ENCODE measurements around the gene SLC24A3.

The SLC24A3 gene

DNA sequence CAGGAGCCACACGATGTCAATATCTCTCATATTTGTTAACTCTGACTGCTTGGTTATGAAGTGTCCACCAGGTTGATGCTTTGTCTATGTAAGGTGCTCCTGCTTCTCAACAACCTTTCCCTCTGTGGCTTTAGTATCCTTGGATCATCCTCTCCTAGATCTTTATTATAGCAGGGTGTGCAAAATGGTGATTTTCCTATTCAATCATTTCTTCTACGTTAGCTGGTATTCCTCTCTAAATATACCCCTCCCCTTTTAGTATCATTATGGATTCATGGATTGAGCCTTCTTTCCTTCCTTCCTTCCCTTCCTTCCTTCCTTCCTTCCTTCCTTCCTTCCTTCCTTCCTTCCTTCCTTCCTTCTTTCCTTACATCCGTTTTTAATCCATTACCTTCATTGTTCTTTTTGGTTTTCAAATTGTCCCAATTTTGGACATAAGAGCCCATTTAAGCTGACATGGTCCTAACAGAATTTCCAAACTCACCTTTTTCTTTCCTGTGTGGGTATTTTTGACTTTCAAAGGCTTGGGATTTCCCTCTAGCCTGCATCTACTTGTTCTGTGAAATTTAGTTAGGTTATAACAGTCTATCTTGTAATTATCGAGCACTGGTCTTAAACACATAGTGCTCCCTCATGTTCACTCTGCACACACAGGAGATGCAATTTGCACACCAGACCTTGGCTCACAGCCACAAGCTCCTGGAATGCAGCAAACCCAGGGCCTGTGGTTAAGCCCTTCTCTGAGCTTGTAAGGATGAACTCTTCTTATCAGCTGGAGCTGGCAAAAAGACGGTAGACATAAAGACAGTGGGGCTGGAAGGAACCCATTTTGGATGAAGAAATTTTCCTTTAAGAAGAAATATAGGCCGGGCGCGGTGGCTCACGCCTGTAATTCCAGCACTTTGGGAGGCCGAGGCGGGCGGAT lies 109.9 kb downstream of the SLC24A3 start:
- 85 to 100% methylated on average over 2 to 4 of the region's 12 CpGs for WGBS, 2 experiments (ENCODE audit: insufficient coverage in 2 of 2)
- H3K4me3 ChIP-seq (ENCODE audit: extremely low read depth, insufficient read depth, low read length, poor library complexity, severe bottlenecking), result no peak overlapping the region
- H3K4me1 ChIP-seq (ENCODE audit: control insufficient read depth, insufficient read depth, low read length, poor library complexity, severe bottlenecking), result no peaks in the 10 kb centered on the region
- H3K9me3 ChIP-seq (ENCODE audit: control insufficient read depth, low read length), result no peaks in the 10 kb centered on the region
- no peak overlapping the region for H3K27ac ChIP-seq (ENCODE audit: low read depth, low read length, severe bottlenecking)
- H3K36me3 ChIP-seq (ENCODE audit: control insufficient read depth, insufficient read depth, low read length), result no peaks in the 10 kb centered on the region

DNA sequence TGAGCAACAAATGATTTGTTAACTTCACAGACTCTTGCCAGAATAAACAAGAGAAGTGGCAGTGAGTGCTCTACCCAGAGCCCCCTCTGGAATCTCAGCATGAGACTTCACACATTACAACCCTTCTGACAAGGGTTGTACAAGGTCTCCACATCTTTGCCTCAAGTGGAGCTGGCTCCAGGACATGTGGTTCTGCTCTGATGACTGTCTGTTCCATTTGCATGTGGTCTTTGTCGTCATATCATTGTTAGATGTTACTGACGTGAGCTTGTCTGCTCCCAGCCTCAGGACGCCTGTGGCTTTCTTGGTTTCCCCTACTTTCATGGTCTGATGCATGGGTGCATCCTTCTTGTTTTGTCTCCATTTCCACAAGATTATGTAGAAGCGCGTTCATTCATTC lies 115.0 kb downstream of the SLC24A3 start:
- Histone ChIP-seq H3K9me3 (ENCODE audit: control insufficient read depth, low read length) (no peaks in the 10 kb centered on the region), H3K27ac (ENCODE audit: low read depth, low read length, severe bottlenecking) (no peak overlapping the region), H3K36me3 (ENCODE audit: control insufficient read depth, insufficient read depth, low read length) (no peaks in the 10 kb centered on the region), H3K4me3 (ENCODE audit: extremely low read depth, insufficient read depth, low read length, poor library complexity, severe bottlenecking) (no peak overlapping the region), H3K4me1 (ENCODE audit: control insufficient read depth, insufficient read depth, low read length, poor library complexity, severe bottlenecking) (peaks cover 3% of the 10 kb centered on the region)
- 85 to 91% methylated on average over 3 of the region's 5 CpGs for WGBS, 2 experiments (ENCODE audit: insufficient coverage in 2 of 2)

DNA sequence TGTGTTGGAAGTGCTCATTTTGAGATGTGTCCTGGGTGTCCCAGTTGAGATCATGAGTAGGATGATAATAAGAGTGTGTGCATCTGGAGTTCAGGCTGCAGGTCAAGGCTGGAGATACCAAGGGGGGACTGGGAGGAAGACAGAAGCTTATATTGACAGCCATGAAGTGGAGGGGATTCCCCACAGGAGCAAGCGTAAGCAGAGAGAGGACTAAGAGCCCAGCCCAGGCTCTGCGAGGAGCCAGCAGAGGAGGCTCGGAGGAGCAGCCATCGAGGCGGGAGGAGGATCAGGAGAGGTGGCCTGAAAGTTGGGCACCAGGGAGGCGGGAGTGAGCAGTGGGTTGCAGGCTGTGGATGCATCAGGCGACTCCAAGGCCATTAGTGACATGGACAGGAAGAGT lies 116.2 kb downstream of the SLC24A3 start:
- 86 to 95% methylated on average over 7 of the region's 7 CpGs for WGBS, 2 experiments (ENCODE audit: insufficient coverage in 2 of 2)
- H3K9me3 ChIP-seq (ENCODE audit: control insufficient read depth, low read length), result no peaks in the 10 kb centered on the region

DNA sequence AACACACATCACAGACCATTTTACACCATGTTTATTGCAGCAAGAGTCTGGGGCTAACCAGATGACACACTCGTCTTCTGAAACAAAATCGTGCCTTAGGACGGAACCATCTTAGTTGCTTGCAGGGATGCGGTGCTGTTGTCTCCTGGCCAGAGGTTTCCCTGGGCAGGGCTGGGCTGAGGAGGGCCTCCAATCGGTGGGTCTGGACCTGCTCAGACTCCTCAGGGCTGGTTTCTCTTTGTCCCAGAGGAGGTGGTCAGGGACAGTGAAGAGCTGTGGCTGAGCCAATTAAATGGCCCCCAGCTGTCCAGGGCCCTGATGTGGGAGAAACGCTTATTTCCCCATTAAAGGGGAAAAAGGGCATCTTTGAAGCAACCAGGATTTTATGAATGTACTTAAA lies 117.6 kb downstream of the SLC24A3 start:
- Histone ChIP-seq H3K4me1 (ENCODE audit: control insufficient read depth, insufficient read depth, low read length, poor library complexity, severe bottlenecking) (peaks cover 7% of the 10 kb centered on the region), H3K27ac (ENCODE audit: low read depth, low read length, severe bottlenecking) (no peak overlapping the region), H3K4me3 (ENCODE audit: extremely low read depth, insufficient read depth, low read length, poor library complexity, severe bottlenecking) (no peak overlapping the region), H3K9me3 (ENCODE audit: control insufficient read depth, low read length) (no peaks in the 10 kb centered on the region), H3K36me3 (ENCODE audit: control insufficient read depth, insufficient read depth, low read length) (no peaks in the 10 kb centered on the region)
- WGBS, 2 experiments (ENCODE audit: insufficient coverage in 2 of 2), result 96 to 97% methylated on average over 5 to 6 of the region's 6 CpGs

More for the DNA sequence above, 116.2 kb downstream of the SLC24A3 start:
- Histone ChIP-seq H3K27ac (ENCODE audit: low read depth, low read length, severe bottlenecking) (no peak overlapping the region), H3K4me3 (ENCODE audit: extremely low read depth, insufficient read depth, low read length, poor library complexity, severe bottlenecking) (no peak overlapping the region), H3K36me3 (ENCODE audit: control insufficient read depth, insufficient read depth, low read length) (no peaks in the 10 kb centered on the region), H3K4me1 (ENCODE audit: control insufficient read depth, insufficient read depth, low read length, poor library complexity, severe bottlenecking) (peaks cover 7% of the 10 kb centered on the region)

DNA sequence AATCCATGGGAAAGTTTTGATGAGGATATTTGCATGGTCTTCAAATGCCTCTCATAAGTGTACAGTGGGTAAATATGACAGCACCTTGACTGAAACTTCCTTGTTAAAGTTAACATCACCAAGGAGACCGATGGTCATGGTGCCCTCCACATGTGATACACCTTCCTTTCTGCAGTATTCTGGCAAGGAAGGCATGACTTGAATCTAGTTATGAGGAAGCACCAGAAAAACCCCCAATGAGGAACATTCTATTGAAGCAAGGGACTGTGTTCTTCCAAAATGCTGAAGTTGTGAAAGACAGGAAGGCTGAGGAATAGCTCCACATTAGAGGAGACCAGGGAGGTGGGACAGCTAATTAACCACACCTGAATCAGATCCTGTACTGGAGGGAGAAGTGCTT lies 118.3 kb downstream of the SLC24A3 start:
- Histone ChIP-seq H3K36me3 (ENCODE audit: control insufficient read depth, insufficient read depth, low read length) (no peaks in the 10 kb centered on the region), H3K9me3 (ENCODE audit: control insufficient read depth, low read length) (no peaks in the 10 kb centered on the region), H3K4me1 (ENCODE audit: control insufficient read depth, insufficient read depth, low read length, poor library complexity, severe bottlenecking) (peaks cover 7% of the 10 kb centered on the region), H3K4me3 (ENCODE audit: extremely low read depth, insufficient read depth, low read length, poor library complexity, severe bottlenecking) (no peak overlapping the region), H3K27ac (ENCODE audit: low read depth, low read length, severe bottlenecking) (no peak overlapping the region)
- WGBS, 2 experiments (ENCODE audit: insufficient coverage in 2 of 2), result 100% methylated on average over 1 of the region's 1 CpG; no CpG with 5 or more reads in 1 of the 2 experiments

DNA sequence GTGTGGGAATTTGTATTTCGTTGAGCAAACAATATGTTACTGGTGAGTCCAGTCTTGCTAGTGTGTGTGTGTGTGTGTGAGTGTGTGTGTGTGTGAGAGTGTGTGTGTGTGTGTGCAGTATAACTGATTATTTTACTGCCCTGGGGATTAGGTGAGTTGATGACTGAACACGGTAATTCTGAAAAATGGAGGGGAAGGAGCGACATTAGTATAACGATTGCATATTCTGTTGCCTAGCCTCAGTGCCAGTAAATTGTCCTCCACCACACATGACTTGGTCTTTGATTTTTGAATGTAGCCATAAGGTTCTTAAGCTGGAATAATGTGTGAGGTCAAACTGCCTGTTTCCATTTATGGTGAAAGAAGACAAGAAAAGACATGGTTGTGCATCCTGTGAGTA lies 121.1 kb downstream of the SLC24A3 start:
- H3K4me3 ChIP-seq (ENCODE audit: extremely low read depth, insufficient read depth, low read length, poor library complexity, severe bottlenecking), result no peak overlapping the region
- WGBS, 2 experiments (ENCODE audit: insufficient coverage in 2 of 2), result 78 to 96% methylated on average over 1 to 2 of the region's 4 CpGs

DNA sequence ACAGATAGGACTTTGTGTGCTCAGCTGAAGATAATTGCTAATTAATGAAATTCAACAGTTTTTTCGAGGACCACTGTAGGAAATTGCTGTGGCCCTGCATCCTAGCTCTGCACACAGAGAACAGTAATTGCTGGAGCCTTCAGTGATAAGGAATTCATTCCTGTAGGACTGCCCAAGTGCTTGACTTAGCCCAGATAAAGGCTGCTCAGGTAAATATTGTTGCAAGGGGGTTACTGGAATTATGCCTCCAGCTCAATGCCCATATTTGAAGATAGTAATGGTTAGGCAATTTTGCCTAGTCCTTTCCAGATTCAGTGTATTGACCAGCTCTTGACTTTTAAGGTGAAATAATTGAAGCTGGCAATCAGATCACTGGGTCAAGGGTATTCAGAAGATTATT lies 122.9 kb downstream of the SLC24A3 start:
- no peak overlapping the region for H3K27ac ChIP-seq (ENCODE audit: low read depth, low read length, severe bottlenecking)
- WGBS, 2 experiments (ENCODE audit: insufficient coverage in 2 of 2), result 90% methylated on average over 1 of the region's 1 CpG
- H3K36me3 ChIP-seq (ENCODE audit: control insufficient read depth, insufficient read depth, low read length), result no peaks in the 10 kb centered on the region
- H3K4me1 ChIP-seq (ENCODE audit: control insufficient read depth, insufficient read depth, low read length, poor library complexity, severe bottlenecking), result peaks cover 7% of the 10 kb centered on the region
- no peak overlapping the region for H3K4me3 ChIP-seq (ENCODE audit: extremely low read depth, insufficient read depth, low read length, poor library complexity, severe bottlenecking)
- H3K9me3 ChIP-seq (ENCODE audit: control insufficient read depth, low read length), result no peaks in the 10 kb centered on the region

More for the DNA sequence above, 121.1 kb downstream of the SLC24A3 start:
- Histone ChIP-seq H3K4me1 (ENCODE audit: control insufficient read depth, insufficient read depth, low read length, poor library complexity, severe bottlenecking) (peaks cover 7% of the 10 kb centered on the region), H3K9me3 (ENCODE audit: control insufficient read depth, low read length) (no peaks in the 10 kb centered on the region), H3K27ac (ENCODE audit: low read depth, low read length, severe bottlenecking) (no peak overlapping the region), H3K36me3 (ENCODE audit: control insufficient read depth, insufficient read depth, low read length) (no peaks in the 10 kb centered on the region)

DNA sequence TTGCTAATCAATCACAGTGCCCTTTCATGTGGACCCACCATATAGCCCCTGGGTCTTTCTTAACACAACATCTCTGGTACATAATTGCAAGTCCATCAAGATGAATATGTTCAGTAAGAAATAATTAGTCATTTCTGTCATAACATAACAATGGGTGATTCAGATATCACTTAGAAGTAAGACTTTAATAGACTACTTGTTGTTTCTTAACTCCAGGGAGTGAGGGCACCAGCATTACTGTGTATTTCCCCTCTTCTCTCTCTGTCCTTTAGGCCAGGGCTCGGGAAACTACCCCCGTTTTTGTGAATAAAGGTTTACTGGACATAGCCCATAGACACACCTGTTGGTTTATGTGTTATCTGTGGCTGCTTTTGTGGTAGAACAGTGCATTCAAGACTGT lies 123.5 kb downstream of the SLC24A3 start:
- Histone ChIP-seq H3K4me1 (ENCODE audit: control insufficient read depth, insufficient read depth, low read length, poor library complexity, severe bottlenecking) (peaks cover 7% of the 10 kb centered on the region), H3K9me3 (ENCODE audit: control insufficient read depth, low read length) (no peaks in the 10 kb centered on the region), H3K36me3 (ENCODE audit: control insufficient read depth, insufficient read depth, low read length) (no peaks in the 10 kb centered on the region), H3K27ac (ENCODE audit: low read depth, low read length, severe bottlenecking) (no peak overlapping the region), H3K4me3 (ENCODE audit: extremely low read depth, insufficient read depth, low read length, poor library complexity, severe bottlenecking) (no peak overlapping the region)
- WGBS, 2 experiments (ENCODE audit: insufficient coverage in 2 of 2), result no CpG with 5 or more reads among the region's 2 CpGs

DNA sequence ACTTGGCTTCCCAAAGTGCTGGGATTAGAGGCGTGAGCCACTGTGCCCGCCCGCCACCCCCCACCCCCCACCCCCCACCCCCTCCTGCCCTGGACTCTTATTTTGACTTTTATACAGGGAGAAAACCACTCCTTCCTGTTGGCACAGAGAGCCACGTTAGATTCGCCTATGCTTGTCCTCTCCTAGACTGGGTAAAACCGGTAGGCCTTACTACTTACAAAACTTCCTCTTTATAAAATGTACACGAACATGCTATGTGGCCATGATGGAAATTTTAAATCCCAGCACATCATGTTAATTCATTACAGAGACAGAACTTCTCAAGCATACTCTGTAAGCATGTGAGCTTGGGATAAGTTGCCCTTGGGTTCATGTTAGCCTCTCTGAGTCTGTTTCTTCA lies 124.2 kb downstream of the SLC24A3 start:
- Histone ChIP-seq H3K9me3 (ENCODE audit: control insufficient read depth, low read length) (no peaks in the 10 kb centered on the region), H3K36me3 (ENCODE audit: control insufficient read depth, insufficient read depth, low read length) (no peaks in the 10 kb centered on the region), H3K4me1 (ENCODE audit: control insufficient read depth, insufficient read depth, low read length, poor library complexity, severe bottlenecking) (peaks cover 7% of the 10 kb centered on the region), H3K4me3 (ENCODE audit: extremely low read depth, insufficient read depth, low read length, poor library complexity, severe bottlenecking) (no peak overlapping the region), H3K27ac (ENCODE audit: low read depth, low read length, severe bottlenecking) (no peak overlapping the region)
- WGBS, 2 experiments (ENCODE audit: insufficient coverage in 2 of 2), result 97 to 100% methylated on average over 3 to 4 of the region's 7 CpGs

DNA sequence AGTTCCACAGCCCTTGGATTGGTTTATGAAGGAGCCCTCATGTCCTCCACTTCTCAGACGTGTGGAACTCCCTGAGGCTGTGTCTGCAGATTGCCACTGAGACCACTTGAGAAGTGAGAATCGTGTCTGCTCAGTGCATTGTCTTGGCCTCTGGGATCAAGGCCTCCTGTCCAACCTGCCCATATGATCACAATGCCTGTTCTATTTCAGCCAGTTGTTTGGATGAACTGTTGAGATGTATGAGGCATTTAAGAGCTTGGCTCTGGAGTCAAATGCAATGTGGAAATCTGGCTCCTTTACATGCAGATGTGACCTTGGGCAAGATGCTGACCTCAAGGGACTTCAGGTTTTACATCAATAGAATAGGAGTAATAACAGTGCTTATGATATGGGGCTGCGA lies 125.9 kb downstream of the SLC24A3 start:
- no peaks in the 10 kb centered on the region for H3K36me3 ChIP-seq (ENCODE audit: control insufficient read depth, insufficient read depth, low read length)
- H3K4me3 ChIP-seq (ENCODE audit: extremely low read depth, insufficient read depth, low read length, poor library complexity, severe bottlenecking), result no peak overlapping the region
- no peak overlapping the region for H3K27ac ChIP-seq (ENCODE audit: low read depth, low read length, severe bottlenecking)
- WGBS, 2 experiments (ENCODE audit: insufficient coverage in 2 of 2), result 68 to 80% methylated on average over 1 to 2 of the region's 3 CpGs
- H3K9me3 ChIP-seq (ENCODE audit: control insufficient read depth, low read length), result no peaks in the 10 kb centered on the region
- H3K4me1 ChIP-seq (ENCODE audit: control insufficient read depth, insufficient read depth, low read length, poor library complexity, severe bottlenecking), result no peaks in the 10 kb centered on the region

DNA sequence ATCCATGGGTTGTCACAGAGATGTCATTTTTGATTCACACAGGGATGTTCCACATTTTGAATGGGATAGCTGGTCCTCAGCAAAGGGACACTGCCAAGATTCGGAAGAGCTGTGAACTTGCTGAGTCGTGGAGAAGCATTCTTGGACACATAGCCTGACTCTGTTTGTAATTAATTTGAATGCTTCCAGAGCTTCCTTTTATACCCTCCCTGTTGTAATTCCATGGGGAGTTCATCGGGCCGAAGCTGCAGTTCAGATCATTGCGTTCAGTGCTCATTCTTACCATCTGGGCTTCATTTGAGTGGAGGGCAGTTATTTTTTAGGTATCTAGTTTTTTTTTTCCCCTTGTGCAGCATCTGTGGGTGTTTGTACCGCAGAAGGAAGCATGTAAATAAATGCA lies 126.5 kb downstream of the SLC24A3 start:
- no peaks in the 10 kb centered on the region for H3K9me3 ChIP-seq (ENCODE audit: control insufficient read depth, low read length)
- H3K36me3 ChIP-seq (ENCODE audit: control insufficient read depth, insufficient read depth, low read length), result no peaks in the 10 kb centered on the region
- no peak overlapping the region for H3K4me3 ChIP-seq (ENCODE audit: extremely low read depth, insufficient read depth, low read length, poor library complexity, severe bottlenecking)
- H3K4me1 ChIP-seq (ENCODE audit: control insufficient read depth, insufficient read depth, low read length, poor library complexity, severe bottlenecking), result no peaks in the 10 kb centered on the region
- H3K27ac ChIP-seq (ENCODE audit: low read depth, low read length, severe bottlenecking), result no peak overlapping the region
- 92% methylated on average over 2 of the region's 6 CpGs; no CpG with 5 or more reads in 1 of the 2 experiments for WGBS, 2 experiments (ENCODE audit: insufficient coverage in 2 of 2)

All from mesodermal cell (in vitro differentiated cells).